HG03196 (cell line): ENCODE data around the gene NFATC2IP.
"Not testable (repeated sequence)": the region's sequence is repeated elsewhere in the genome, so short reads cannot be mapped to it uniquely, and the experiment has no call there.

ENCODE experiments used
- ATAC-seq: cut with Tn5 transposase; IDR thresholded peaks from one replicate; pipeline ENCODE4 v1.9.1; 2021; ENCODE audit not compliant: unreplicated experiment

The NFATC2IP gene

DNA sequence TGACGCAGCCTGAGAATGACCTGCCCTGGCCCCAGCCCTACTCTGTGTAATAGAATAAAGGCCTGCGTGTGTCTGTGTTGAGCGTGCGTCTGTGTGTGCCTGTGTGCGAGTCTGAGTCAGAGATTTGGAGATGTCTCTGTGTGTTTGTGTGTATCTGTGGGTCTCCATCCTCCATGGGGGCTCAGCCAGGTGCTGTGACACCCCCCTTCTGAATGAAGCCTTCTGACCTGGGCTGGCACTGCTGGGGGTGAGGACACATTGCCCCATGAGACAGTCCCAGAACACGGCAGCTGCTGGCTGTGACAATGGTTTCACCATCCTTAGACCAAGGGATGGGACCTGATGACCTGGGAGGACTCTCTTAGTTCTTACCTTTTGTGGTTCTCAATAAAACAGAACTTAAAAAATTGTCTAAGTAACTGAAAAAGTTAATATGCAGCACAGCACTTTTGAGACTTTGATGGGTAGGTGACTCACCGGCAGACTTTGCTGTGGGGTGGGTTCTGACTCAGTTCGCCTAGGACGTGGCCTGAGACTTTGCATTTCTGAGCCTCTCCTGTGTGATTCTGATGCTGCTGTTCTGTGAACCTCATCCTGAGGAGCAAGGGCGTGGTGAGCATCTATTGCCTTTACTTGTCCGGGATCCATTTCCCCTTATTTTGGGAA is 39.8 kb downstream of the NFATC2IP start:
- no peak for ATAC-seq

- ATAC-seq, result no peak
Measured at GRCh38 chr16:28991687-28992086, 41.0 kb downstream of the NFATC2IP start.

- no peak for ATAC-seq
Measured at GRCh38 chr16:28992496-28992895, 41.8 kb downstream of the NFATC2IP start.

- no peak for ATAC-seq
Measured at GRCh38 chr16:28998837-28999236, 48.1 kb downstream of the NFATC2IP start.

DNA sequence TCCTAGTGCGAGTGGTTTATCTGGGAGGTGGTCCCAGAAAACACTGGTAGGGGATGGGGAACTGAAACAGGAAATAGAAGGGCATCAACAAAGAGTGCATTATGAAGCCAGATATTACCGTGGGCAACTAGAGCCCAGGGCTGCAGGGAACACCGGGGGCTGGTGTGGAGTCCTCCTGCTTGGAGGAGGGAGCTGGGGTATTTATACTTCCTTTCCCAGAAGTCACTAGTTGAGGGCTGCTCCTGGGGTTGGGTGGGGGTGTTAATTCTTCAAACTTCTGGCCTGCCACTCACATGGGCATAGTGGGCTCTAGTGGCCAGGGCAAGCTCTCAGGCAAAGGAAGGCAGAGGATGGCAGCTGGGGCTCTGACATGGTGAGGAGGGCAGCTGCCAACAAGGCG is 48.8 kb downstream of the NFATC2IP start:
- ATAC-seq, result no peak

- ATAC-seq, result no peak
Measured at GRCh38 chr16:29000019-29000418, 49.3 kb downstream of the NFATC2IP start.

DNA sequence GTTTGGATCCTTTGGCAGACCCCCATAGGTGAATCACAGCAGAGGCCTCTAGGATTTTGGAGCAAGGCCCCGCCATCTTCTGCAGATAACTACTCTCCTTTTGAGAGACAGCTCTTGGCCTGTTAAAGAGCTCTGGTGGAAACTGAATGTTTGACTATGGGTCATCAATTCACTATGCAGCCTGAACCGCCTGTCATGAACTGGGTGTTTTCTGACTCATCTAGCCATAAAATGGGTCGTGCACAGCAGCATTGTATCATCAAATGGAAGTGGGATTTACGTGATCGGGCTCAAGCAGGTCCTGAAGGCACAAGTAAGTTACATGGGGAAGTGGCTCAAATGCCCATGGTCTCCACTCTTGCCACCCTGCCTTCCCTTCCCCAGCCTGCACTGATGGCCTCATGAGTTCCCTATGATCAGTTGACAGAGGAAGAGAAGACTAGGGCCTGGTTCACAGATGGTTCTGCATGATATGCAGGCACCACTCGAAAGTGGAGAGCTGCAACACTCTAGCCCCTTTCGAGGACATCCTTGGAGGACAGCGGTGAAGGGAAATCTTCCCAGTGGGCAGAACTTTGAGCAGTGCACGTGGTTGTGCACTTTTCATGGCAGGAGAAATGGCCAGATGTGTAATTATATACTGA is 53.9 kb downstream of the NFATC2IP start:
- ATAC-seq, result not testable (repeated sequence)

DNA sequence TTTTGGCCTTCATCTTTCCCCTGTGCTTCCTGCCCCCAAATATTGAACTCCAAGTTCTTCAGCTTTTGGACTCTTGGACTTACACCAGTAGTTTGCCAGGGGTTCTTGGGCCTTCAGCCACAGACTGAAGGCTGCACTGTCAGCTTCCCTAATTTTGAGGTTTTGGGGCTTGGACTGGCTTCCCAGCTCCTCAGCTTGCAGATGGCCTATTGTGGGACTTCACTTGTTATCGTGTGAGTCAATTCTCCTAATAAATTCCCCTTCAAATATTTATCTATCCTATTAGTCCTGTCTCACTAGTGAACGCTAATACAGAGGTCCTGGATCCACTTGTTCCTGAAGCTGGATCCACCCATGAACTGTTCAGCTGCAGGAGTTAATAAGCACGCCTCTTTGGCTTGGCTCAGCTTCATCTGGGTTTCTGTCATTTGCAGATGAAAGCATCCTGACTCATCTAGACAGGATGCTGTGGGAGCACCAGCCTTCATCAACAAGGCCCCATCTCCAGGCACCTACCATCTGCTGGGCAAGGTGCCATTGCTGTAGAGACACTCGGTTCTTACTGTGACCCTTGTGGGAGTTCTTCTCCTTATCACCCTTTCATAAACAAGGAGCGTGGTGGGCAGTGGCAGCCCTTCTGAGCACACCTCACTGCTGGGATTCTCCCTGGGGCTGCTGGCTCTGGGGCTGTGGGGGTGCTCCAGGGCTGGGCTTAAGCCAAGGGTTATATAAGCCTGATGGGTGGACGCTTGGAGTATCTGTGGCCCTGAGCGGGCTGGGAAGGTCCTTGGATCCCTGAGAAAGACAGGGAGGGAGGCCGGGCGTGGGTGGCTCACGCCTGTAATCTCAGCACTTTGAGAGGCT is 57.2 kb downstream of the NFATC2IP start:
- no peak for ATAC-seq

GRCh38 chr16:29009050-29009837 is 58.5 kb downstream of the NFATC2IP start:
- no peak for ATAC-seq

DNA sequence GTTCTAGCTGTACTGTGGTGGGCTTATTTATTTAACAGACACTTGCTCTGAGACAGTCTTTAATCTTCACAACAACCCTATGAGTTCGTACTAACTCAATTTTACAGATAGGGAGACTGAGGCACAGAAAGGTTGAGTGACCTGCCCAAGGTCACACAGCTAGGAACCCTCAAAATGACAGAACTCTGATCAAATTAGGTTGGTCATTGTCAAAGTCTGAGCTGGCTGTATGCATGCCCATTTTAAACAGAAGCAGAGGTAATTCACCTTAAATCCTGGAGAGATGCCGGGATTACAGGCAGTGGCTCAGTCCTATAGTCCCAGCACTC is 59.1 kb downstream of the NFATC2IP start:
- ATAC-seq, result no peak

GRCh38 chr16:29011112-29011511 is 60.4 kb downstream of the NFATC2IP start:
- no peak for ATAC-seq

- no peak for ATAC-seq
Measured at GRCh38 chr16:29011851-29012250, 61.1 kb downstream of the NFATC2IP start.

GRCh38 chr16:29012913-29013553 is 62.3 kb downstream of the NFATC2IP start:
- ATAC-seq, result no peak

DNA sequence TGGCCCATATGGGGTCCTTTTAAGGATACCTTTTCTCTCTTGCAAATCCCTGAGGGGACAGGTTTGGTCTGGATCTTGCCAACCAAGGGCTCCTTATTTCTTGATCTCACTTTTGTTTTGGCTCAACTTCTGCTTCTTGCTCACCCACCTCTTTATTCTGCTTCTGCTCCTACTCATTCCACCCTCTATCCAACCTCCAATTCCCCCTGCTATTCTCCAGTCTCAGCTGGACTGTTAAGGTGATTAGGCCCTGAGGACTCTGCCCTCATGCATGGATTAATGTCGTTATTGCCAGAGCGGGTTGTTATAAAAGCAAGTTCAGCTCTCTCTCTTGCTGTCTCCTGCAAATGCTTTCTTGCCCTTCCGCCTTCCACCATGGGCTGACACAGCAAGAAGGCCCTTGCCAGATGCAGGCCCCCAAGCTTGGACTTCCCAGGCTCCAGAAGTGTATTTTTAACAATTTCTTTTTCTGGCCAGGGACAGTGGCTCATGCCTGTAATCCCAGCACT is 63.9 kb downstream of the NFATC2IP start:
- ATAC-seq, result no peak
